ENCODE data around the gene IMP4. TPM values are rescaled to one million over a fixed set of nuclear protein-coding genes. Genes with fewer than 3 reads are reported as not detected.
A peak's percentile ranks its signal among the peaks of the same experiment; 100 is the strongest.

Gene IMP4
- total RNA-seq, 1 donor from 2014 or later = 96.5 TPM

DNA sequence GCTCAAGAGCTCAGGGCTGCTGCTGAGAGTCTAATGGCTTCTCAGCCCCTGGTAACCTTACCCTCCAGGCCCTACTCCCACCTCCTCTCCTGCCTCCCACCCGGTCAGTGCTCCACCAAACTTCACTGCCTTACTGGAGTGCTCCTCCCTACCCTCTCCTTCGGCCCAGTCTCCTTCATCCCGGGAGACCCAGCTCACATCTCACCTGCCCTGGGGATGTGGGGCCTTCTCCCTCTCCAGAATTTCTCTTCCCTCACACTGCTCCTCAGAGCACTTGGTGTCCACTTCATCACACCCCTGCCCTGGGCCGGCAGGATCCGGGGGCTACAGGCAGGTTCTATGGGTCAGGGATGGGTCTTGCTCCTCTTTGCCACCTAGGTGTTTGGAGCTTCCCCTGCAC lies 34.8 kb downstream of the IMP4 start:
- no peak for DNase-seq (ENCODE audit: low read depth)

DNA sequence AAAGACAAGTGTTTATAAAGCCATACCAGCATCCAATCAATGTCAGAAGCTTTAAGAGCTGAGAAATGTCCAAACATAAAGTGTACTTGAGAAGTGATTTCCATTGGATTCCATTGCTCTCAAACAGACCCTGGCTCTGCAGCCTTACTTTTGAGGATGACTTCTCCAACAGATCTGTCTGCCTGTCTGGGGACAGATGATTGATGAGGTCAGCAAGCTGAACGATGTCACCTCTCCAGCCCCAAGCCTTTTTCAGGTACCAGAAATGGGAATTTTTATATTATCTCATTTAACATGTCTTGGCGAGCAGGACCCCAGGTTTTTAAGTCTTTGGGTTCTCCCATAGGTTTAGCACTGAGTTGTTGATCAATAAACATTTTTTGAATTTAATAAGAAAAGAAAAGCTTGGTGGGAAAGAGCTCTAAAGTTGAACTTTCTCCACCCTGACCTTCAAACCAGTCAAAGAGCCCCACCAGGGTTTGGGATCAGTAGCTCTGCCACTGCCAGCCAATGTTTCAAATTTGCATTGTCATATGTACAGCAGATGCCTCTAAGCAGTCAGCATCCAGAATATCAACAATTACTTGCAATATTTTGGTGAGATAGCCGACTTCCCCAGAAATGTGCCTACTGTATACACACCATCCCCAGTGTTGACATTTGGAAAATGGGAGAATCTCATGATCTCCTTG lies 35.7 kb downstream of the IMP4 start:
- no peak for DNase-seq (ENCODE audit: low read depth)

DNA sequence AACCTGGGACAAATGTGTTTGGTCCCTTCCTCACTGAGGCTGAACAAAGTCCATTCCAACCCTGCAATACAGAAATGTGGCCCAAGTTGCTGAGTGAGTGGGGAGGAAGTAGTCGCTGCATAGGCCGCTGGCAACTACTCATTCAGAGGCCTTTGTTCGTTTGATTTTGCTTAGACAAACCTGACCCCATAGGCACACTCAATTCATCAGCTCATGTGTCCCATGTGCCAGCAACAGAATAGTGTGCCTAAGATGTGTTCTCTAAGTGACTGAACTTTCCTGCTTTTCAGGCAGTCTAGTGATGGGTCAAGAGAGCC lies 36.2 kb downstream of the IMP4 start:
- DNase-seq (ENCODE audit: low read depth) = no peak

DNA sequence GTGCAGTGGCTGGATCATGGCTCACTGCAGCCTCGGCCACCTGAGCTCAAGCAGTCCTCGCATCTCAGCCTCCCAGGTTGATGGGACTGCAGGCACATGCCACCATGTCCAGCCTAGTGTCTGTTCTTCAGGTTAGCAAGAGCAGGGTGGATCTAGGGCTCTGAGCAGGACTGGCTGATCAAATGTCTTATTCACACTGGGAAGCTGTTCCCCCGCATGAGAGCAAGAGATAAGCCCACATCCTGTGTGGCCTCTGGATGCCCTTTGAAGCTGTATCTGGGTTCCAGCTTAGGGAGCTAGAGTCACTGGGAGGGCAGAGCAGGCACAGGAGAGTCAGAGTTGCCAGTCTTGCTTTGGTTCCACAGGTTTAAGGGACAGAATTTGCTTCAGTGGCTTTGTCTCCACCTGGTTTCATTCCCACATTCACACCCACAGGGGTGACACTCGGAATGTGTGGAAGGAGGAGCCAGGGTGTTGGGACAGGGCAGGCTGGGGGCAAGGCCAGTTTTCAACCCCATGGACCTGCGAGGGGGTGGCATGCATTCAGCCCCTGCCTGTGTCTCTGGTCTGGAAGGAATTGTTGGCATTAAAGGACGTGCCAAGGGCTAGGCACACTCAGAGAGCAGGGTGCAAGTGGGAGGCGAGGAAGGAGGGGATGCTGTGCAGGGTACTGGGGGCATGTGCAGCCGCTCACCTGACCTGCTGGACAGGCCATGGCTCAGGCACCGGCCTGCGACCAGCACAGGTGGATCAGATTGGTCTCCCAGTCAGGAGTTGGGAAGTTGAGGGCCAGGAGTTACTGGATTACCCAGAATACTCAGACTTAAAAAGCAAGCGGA lies 37.6 kb downstream of the IMP4 start:
- DNase-seq (ENCODE audit: low read depth) = no peak

DNA sequence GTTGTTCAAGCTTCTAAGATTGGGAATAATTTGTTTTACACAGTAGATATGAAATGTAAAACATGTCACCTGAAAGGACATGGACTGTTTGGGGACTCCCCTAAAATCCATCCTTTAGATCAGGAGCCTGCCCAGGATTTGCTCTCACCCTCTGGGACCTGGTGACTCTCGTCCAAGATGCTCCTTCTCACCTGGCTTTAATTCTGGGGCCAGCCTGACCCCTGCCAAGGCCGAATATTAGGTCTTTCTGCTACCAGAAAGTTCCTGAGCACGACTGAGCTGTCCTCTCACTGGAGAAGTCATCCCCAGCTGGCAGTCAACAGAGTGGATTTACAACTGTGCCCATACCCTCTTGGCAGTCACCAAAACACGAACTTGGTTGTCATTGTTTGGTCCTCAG lies 38.4 kb downstream of the IMP4 start:
- no peak for DNase-seq (ENCODE audit: low read depth)

DNA sequence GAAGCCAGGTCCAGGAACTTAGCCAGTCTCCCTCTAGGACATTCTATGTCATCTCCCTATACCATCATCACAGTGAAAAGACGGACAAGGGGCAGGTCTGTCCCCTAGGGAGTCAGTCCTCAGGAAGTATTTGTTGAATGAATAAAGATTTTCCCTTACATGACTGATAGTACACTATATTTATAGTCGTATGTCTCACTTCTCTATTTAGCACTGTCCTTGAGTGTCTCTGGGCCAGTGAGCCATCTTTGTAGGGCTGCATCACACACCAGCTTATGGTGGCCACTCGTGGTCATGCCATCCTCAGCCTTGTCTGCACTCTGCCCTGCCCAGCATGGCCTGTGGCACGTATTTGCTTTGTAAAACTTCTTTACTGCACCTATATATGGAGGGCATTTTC lies 38.9 kb downstream of the IMP4 start:
- no peak for DNase-seq (ENCODE audit: low read depth)

DNA sequence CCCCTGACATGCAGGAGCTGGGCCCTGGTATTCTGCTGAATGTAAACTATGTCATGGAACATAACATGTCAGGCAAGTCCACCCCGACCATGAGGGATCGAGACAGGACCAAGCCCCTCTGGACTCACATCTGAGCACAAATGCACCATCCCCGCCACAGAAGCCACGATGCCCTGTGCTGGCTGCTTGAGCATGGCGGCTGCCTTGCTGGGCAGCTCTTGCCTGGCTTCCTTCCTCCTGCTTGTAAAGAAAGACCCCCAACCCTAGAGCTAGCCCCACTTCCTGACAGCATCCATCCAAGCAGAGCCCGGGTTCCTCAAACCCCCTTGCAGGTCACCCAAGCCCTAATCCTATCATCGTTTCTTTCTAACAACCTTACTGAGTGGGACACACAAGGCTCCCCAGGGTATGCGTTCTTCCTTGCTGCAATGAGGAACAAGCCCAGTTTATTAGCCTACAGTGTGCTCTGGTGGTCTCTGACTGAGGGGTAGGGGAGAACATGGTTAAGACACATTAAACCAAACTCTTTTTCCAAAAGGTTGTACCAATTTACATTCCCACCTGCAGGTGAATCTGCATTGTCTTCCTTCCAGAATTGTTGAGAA lies 39.7 kb downstream of the IMP4 start:
- no peak for DNase-seq (ENCODE audit: low read depth)

DNA sequence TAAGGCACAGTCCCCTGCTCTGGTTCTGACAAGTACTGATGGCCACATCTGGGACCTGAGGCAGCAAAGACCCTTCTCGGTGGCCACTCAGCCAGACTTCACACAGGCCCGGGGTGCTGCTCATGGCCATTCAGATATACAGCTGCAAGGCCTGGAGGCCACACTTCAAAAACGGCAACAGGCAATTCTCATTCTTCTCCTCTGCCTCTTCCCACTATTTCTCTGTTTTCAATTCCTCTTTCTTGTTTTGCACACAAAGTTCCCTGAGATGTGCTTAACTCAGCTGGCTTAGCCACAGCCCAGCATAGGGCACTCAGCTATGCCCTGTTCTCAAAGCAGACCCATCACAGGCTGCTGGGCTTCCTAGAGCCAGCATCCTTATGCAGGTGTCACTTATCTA lies 43.0 kb downstream of the IMP4 start:
- DNase-seq (ENCODE audit: low read depth) = no peak

DNA sequence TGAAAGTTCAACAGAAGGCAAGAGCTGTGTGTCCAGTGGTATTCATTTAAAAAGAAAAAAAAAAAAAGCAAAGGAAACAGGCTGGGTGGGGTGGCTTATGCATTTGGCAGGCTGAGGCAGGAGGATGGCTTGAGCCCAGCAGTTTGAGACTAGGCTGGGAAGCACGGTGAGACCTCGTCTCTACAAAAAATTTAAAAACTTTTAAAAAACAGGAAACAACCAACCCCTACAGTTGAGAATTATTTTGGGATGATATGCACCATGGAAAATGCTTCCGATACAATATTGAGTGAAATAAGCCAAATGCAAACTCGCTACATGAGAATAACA lies 44.3 kb downstream of the IMP4 start:
- DNase-seq (ENCODE audit: low read depth) = no peak

DNA sequence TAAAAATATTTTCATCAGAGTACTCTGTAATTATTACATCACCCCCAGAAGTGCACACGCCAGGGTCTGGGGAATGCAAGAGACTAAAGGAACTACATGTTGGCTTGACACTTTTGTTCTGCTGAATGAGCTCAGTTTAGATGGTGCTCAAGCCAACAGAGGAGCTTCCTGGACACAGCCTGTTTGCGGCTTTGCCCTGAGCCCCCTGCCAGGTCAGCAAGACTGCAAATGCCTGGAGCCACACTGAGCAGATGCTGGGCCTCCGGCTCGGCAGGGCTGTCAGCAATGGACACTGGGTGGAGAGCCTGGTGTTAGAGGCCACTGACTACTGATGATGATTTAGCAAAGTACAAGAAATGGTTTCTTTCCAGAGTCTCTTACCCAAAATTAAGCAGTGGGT lies 45.1 kb downstream of the IMP4 start:
- no peak for DNase-seq (ENCODE audit: low read depth)

DNA sequence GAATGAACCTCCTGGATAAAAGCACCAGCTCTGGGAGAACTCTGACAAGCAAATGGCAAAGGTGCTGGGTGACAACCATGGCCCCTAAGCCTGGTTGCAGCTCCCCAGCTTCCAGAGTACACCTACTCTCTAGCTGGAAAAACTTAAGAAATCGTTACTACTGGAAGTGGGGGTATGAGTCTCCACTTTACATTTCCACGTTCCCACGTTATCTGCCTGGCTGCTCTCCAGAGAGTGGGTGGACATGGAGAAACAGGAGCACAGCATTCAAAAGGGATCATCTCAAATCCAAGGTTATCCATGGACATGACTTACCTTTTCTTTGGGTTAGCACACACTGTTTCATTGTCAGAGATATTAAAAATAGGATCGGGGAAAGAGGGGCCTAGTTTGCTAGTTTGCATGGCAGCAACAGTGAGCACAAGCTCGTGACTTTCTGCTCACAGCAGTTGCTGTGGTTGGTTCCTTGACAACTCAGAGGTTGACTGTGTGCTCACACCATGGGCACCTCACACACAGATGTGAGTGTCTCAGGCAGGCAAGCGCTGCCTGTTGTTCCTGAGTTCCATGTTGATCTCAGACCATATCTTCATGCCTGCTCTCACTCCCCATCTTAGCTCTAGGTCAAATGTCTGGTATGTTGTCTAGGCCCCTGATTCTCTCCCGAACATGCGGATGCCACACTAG lies 45.7 kb downstream of the IMP4 start:
- no peak for DNase-seq (ENCODE audit: low read depth)

DNA sequence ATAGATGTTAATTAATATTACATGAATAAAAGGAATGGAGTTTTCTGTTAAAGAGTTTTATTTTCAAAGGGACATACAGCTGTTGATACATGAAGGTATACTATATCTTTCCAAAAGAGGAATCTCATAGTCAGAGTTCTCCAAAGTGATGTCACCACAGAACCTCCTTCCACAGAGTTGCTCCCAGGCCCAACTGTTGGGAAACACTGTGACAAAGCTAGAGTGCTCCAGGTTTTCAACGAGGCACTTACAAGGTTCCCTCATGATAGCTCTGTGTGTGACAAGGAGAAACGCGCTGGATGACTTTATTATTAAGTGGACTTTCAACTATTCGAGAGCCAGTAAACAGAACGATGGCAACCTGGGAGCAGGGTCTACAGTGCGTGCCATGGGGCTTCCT lies 46.7 kb downstream of the IMP4 start:
- DNase-seq (ENCODE audit: low read depth) = no peak

DNA sequence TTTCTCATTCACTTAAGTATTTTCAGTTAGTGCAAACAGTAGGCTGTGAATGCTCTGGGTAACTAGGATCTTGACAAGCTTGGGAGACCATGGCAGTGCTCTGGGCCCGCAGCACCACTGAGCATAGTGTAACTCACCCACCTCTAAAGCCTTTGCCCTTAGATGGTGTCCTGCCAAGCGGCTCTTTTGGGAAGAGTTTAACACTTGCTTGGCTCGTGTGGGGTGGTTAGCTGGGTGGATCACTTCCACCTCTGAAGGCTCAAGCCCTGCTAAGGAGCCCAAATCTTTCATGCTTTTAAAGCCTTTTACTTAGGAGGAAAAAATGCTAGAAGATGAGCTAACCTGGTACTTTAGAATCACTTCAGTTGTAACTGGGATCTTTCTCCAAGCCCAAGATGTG lies 47.1 kb downstream of the IMP4 start:
- no peak for DNase-seq (ENCODE audit: low read depth)

DNA sequence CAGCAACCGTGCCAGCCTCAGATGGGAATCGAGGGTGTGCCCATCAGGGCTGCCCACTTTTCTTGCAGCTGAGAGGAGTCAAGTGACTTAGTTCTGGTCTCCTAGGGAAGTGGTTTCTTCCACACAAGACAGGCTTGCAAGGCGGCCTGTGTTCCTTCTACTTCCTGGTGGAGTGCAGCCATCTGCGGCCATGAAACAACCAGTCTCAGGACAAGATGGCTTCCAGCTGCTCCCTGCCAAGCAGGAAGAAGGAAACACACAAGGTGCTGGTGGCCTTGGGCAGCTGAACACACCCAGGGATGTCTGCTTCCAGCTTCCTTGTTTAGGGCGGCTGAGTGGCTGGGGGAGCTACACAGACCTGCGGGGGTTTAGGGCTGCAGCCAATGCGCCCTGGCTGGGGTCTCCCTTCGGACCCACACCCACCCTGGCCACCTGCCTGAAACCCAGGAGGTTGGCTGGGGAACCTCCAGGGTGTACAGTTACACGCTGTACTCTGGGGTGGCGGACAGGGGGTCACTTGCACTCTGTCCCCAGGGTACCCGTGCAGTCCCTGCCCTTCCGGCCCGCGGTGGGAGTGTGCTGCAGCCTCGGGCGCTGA lies 47.9 kb downstream of the IMP4 start:
- DNase-seq (ENCODE audit: low read depth) = peak; percentile 51

DNA sequence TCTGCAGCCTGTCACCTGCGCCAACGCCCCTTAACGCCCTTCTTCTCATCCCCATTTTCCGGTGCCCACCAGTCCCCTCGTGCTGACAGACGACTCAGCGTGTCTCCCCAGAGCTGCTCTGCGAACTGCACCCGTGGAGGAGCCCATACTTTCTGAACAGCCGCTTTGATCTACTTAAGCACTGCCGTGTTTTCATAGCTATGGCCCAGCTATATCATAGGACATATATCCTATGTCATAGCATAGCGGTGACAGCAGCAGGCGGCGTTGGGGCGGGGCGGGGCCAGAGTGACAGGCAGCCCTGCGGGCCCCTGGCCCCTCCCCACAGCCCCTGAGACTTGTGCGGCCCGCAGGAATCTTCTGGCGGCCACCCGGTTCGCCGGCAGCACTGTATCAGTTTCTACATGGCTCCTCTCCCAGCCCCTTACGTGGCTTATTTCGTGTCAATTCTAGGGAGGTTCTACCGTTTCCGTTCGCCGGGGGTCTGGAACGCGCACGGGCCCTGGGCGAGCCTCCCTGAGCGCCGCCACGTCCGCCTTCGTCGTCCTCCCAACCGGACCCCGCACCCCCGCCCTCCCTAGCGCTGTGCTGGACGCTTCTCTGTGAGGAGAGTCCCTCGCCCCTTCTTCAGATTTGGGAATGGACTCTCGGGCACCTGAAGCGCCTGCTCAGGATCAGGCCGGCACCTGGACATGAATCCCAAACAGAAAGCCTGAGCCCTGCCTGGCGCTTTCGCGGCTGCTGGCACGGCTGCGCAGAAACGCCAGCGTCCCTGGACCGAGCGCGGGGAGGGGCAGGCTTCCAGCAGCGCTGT lies 48.6 kb downstream of the IMP4 start:
- DNase-seq (ENCODE audit: low read depth) = peak; percentile 49

DNA sequence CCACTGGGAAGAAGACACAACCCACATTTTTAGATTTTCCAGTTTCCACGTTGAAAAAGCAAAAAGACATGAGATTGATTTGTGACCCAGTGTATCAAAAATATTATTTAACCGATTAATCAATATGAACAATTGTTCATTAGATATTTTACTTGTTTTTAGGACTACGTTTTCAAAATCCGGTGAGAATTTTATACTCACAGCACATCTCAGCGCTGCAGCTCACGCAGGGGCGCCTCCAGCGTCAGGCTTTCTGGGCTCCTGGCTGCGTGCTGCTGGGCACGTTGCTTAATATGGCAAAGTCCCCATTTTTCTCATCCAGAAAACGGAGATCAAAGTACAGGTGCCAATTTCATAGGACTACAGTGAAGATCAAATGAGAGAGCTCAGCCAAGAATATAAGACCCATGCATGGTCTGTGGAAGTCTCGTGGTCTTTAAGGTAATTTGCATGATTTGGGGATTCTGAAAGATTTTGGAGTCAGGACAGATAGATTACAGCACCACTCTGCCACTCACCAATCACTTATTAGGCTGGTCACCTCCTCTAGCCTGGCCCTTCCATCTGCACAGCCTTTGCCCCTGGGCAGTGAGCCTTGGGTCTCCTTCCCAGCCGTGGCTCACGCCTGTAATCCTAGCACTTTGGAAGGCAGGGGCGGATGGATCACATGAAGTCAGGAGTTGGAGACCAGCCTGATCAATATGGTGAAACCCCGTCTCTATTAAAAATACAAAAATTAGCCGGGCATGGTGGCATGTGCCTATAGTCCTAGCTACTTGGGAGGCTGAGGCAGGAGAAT lies 49.4 kb downstream of the IMP4 start:
- DNase-seq (ENCODE audit: low read depth) = no peak

DNA sequence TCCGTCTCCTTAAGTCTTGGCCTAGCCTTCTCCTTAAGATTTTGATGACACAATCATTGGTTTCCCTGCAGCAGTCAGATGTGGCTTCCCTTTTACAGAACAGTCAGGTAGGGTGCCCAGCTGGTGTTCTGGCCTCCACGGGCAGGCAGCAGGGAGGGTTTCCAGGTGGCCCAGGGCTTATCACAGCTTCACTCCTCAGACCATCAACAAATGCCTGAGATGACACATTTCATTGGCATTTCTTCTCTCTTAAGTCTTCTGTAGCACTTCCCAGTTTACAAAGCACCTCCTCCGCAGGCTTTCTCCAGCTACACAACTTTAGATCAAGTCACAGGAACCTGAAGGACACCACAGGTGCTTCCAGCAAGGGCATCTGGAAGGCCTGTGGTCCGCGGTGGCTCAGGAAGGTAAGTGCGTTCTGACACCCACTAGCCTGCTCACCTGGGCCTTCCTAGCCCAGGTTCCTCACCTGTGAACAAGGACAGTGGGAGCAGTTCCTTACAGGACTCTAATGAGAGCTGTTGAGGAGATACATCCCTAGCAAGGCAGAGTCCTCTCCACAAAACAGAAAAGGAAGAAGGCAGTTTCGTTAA lies 50.7 kb downstream of the IMP4 start:
- DNase-seq (ENCODE audit: low read depth) = peak; percentile 48
